Testis (tissue), 2 donors: ENCODE results near the gene KLRF1.

ENCODE experiments used
- CTCF ChIP-seq, 3 experiments: fragments of 450-650 bp in 2 of 3; fragments of 200-600 bp in 1 of 3; sonication (generic) in 1 of 3; IDR thresholded peaks; one replicate each; pipeline ENCODE4 v1.5.1; 2016 to 2019; ENCODE audit warnings: antibody characterized with exemption in 3 of 3, mild to moderate bottlenecking in 2 of 3, moderate library complexity in 1 of 3
- POLR2A ChIP-seq: fragments of 450-650 bp; IDR thresholded peaks from one replicate; pipeline ENCODE4 v1.6.1; 2017; ENCODE audit warnings: antibody characterized with exemption, mild to moderate bottlenecking, moderate library complexity

GRCh38 chr12:9782547-9783382 is 44.5 kb upstream of the KLRF1 start:
- TF ChIP-seq POLR2A (no peak), CTCF (IDR thresholded peaks at IDR 0.05) (no peak)
